IPS-11a (cell line): ENCODE results near the gene RIC8B.

Source experiments
- H3K4me3 ChIP-seq: one replicate; pipeline ENCODE4 v1.5.1; 2013; ENCODE audit warnings: low read depth, low read length, control low read depth

RIC8B gene

DNA sequence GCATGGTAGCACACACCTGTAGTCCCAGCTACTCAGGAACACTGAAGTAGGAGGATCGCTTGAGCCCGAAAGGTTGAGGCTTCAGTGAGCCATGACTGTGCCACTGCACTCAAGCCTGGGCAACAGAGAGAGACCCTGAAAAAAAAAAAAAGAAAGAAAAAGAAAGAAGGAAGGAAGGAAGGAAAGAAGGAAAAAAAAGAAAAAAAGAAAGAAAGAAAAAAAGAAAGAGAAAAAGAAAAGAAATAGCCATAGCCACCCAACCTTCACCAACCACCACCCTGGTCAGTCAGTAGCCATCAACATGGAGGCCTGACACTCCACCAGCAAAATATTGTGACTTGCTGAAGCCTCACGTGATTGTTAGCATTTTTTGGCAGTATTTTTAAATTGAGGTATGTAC lies 159.8 kb downstream of the RIC8B start:
- H3K4me3 ChIP-seq, result no peak overlapping the region
